ENCODE data around the gene FSIP1. TPM values are rescaled to one million over a fixed set of nuclear protein-coding genes. Genes with fewer than 3 reads are reported as not detected.

FSIP1 gene
- total RNA-seq, 1 experiment from 2014 or later, result 0.61 TPM

DNA sequence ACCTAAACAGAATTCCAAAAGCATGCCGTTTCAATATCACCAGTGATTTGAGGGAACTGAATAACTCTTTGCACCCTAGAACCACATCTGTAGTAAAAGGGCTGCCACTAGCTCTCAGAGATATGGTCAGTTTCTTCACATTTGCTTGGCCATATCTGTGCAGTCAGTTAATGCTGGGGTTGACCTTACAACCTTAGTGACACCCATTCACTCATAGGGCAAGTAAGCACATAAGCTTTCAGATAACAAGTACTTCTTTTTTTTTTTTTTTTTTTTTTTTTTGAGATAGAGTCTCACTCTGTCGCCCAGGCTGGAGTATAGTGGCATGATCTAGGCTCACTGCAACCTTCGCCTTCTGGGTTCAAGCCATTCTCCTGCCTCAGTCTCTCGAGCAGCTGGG, 20.4 kb upstream of the FSIP1 start:
- no peak overlapping the region for H3K27ac Mint-ChIP-seq
- TF ChIP-seq NR1H2 (CRISPR knock-in tag; IDR thresholded peaks at IDR 0.05) (no peak), ZNF425 (CRISPR knock-in tag; conservative IDR thresholded peaks at IDR 0.05) (no peak), ESRRA (CRISPR knock-in tag; IDR thresholded peaks at IDR 0.05; ENCODE audit: borderline replicate concordance) (no peak), MAX (CRISPR knock-in tag; IDR thresholded peaks at IDR 0.05) (no peak), CDX4 (CRISPR knock-in tag; IDR thresholded peaks at IDR 0.05; ENCODE audit: borderline replicate concordance) (no peak), ZBTB43 (CRISPR knock-in tag; IDR thresholded peaks at IDR 0.05) (no peak)
- TF ChIP-seq, protein P1, sequence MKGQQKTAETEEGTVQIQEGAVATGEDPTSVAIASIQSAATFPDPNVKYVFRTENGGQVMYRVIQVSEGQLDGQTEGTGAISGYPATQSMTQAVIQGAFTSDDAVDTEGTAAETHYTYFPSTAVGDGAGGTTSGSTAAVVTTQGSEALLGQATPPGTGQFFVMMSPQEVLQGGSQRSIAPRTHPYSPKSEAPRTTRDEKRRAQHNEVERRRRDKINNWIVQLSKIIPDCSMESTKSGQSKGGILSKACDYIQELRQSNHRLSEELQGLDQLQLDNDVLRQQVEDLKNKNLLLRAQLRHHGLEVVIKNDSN (CRISPR knock-in tag; IDR thresholded peaks at IDR 0.05), result no peak
- peaks cover 33% of the 10 kb centered on the region for H3K36me3 Mint-ChIP-seq
- ATAC-seq (no peak), DNase-seq (ENCODE audit: low spot score) (no peak)
- peaks cover 27% of the 10 kb centered on the region for H3K4me1 Mint-ChIP-seq
- no peaks in the 10 kb centered on the region for H3K9me3 Mint-ChIP-seq
- POLR2A ChIA-PET, result interaction anchor here (0.5 to 0.6 kb wide), 2 partner anchors 61 to 1627 kb away, joined by 4 to 8 read pairs; no protein-coding TSS in a partner anchor
- CTCF ChIA-PET, result no interaction called here
- H3K27me3 Mint-ChIP-seq (ENCODE audit: low read depth), result no peaks in the 10 kb centered on the region
- no peak overlapping the region for H3K4me3 Mint-ChIP-seq

- peak; percentile 93 for TF ChIP-seq ZNF121 (CRISPR knock-in tag; IDR thresholded peaks at IDR 0.05)
- no peak for TF ChIP-seq ZNF219 (CRISPR knock-in tag; IDR thresholded peaks at IDR 0.05; ENCODE audit: borderline replicate concordance)
- peak; percentile 65 for TF ChIP-seq CTCF (IDR thresholded peaks at IDR 0.05)
- no peak for TF ChIP-seq FOXP4 (CRISPR knock-in tag; IDR thresholded peaks at IDR 0.05)
- TF ChIP-seq TEAD4 (CRISPR knock-in tag; IDR thresholded peaks at IDR 0.05), result no peak
- no peak for TF ChIP-seq EMX1 (CRISPR knock-in tag; IDR thresholded peaks at IDR 0.05)
- peaks cover 33% of the 10 kb centered on the region for H3K36me3 Mint-ChIP-seq
- H3K27me3 Mint-ChIP-seq (ENCODE audit: low read depth), result no peaks in the 10 kb centered on the region
- no peaks in the 10 kb centered on the region for H3K9me3 Mint-ChIP-seq
- DNase-seq (ENCODE audit: low spot score), result peak; percentile 49
- ChIA-PET CTCF (no interaction called here), POLR2A (no interaction called here)
- no peak overlapping the region for H3K4me3 Mint-ChIP-seq
- no peak overlapping the region; the same call in 1 of the 2 replicates for H3K27ac Mint-ChIP-seq
- peaks cover 32% of the 10 kb centered on the region for H3K4me1 Mint-ChIP-seq
- ATAC-seq, result peak; percentile 85
Measured at GRCh38 chr15:39801641-39802309, 19.1 kb upstream of the FSIP1 start.
